GM20000 (cell line): Measurements from ENCODE around the gene C14orf119.

Experiments
- DNase-seq: peaks from one replicate; pipeline ENCODE4 v3.0.0; 2012; ENCODE audit warnings: low spot score
- CTCF ChIP-seq: IDR thresholded peaks from 2 replicates; pipeline ENCODE4 v1.5.1; 2012; ENCODE audit warnings: mild to moderate bottlenecking, control low read depth; ENCODE audit errors: extremely low read depth, missing control alignments

C14orf119 gene

DNA sequence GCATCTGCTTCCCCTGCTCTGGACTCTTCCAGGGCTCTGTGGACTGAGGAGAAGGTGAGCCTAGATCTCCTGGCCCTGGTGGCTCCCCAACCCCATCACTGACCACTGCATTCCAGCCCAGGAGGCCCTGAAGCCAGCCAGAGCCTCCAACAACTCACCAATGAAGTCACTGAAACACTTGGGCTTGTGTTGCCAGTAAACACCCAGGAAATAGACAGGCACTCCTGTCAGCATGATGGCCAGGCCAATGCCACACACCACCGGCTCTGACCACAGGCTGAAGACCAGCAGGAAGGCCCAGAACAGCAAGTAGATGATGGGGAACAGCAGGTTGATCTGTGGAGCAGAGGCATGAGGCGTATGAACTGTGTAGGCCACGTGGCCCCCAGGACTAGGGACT lies 32.6 kb downstream of the C14orf119 start:
- DNase-seq, result no peak
- TF ChIP-seq CTCF, result no peak

DNA sequence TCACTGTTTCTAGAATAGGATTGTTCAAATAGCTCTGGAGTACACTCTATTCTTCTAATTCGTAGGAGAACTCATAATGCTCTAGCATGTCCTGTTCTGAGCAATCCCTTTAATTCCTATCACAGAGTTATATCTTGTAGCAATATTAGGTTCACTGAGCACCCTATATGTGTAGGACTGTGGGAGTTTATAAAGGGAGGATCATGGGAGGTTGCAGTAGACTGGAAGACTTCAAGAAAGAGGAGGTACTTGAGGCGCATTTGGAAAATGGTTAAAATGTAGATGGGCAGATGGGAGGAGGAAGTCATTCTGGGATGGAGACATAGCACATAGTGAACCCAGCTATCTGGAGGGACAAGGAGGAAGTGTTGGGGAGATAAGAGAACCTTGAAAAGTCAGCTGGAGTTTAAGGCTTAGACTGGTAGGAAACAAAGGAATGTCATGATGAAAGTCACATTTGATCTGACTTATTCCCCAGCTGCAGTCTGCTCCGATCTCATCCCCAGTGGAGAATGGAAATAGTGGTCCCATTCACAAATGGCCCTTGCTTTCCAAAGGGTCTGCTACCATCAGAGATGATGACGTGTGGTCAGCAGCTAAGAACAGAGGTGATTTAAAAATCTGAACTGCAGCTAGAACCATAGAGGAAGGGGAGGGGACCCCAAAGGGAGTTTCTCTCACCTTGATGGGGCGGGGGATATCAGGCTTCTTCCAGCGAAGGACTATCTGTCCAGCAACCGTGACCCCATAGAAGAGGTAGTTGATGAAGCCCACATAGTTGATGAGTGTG lies 33.9 kb downstream of the C14orf119 start:
- TF ChIP-seq CTCF, result no peak
- DNase-seq, result no peak

DNA sequence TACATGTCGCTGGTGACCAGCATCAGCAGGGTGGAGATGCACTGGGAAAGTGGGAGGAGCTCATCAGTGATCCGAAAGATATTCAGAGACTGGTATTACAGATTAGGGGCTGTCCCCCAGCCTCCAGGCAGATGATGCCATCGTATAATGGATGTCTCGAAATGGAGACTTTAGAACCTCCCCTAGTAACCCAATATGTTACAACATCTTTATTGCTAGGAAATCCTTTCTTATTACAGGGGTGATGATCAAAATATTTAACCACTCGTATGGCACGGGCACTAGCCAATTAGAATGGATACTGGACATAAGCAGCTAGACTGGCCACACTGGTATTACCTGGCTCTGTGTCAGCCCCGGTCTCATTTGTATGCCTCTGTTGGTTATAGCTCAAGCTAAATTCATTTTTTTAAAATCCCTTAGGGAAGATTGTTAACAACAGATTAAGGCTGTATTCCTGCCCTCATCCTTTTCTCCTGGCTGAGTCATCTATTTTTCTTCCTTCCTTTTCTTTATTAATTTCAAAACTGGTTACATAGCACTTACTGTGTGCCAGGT lies 34.5 kb downstream of the C14orf119 start:
- no peak for DNase-seq
- no peak for TF ChIP-seq CTCF

- DNase-seq, result no peak
- TF ChIP-seq CTCF, result no peak
Measured at GRCh38 chr14:23130871-23131270, 35.6 kb downstream of the C14orf119 start.

- no peak for TF ChIP-seq CTCF
- DNase-seq, result no peak
Measured at GRCh38 chr14:23131482-23131881, 36.2 kb downstream of the C14orf119 start.

DNA sequence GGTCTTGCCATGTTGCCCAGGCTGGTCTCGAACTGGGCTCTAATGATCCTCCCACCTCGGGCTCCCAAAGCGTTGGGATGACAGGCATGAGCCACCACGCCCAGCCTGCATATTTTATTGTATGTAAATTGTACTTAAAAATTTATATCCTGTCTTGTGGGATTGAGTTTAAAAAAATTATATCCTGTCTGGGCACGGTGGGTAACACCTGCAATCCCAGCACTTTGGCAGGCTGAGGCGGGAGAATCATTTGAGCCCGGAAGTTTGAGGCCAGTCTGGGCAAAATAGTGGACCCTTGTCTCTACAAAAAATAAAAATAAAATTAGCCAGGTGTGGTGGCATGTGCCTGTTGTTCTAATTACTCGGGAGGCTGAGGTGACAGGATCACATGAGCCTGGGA lies 37.7 kb downstream of the C14orf119 start:
- TF ChIP-seq CTCF, result no peak
- no peak for DNase-seq

GRCh38 chr14:23136566-23137133 lies 41.3 kb downstream of the C14orf119 start:
- no peak for TF ChIP-seq CTCF
- DNase-seq, result no peak
